ENCODE measurements around the gene STK35. TPM values are rescaled to one million over a fixed set of nuclear protein-coding genes. Genes with fewer than 3 reads are reported as not detected.

The STK35 gene
- total and polyA plus RNA-seq, 9 of the 15 experiments (the other 6 are each of a cell fraction or from before 2014, with no cell fraction given), result 1.0 to 11.0 (median 6.3) TPM

DNA sequence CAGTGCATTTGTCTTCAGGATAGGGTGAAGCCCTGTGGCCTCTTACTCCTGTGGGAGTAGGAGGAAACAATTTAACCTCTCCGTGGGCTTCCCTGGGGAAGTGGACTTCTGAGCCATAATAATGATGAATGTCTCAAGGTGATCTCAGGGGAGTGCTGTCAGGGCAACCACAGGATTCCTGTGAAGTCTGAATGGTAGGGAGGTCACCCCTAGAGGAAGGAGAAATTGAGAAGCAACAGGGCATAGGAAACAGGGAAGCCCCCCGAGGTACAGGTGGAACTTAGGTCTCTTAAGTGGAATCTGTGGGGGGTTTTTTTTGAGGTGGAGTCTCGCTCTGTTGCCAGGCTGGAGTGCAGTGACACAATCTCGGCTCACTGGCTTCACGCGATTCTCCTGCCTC, 26.9 kb downstream of the STK35 start (continued):
- no peak for TF ChIP-seq HDAC3 (IDR thresholded peaks at IDR 0.05; ENCODE audit: borderline replicate concordance, partially characterized antibody)
- no peak for TF ChIP-seq NBN (IDR thresholded peaks at IDR 0.05; ENCODE audit: low read depth)
- no peak for TF ChIP-seq FOXJ2 (tag; IDR thresholded peaks at IDR 0.05)
- no peak for TF ChIP-seq MAFG (tag; conservative IDR thresholded peaks at IDR 0.05)
- no peak for TF ChIP-seq PTBP1 (IDR thresholded peaks at IDR 0.05; ENCODE audit: low read depth, low read length)
- TF ChIP-seq NCOA1 (IDR thresholded peaks at IDR 0.05; ENCODE audit: low read depth), result no peak
- no peak for TF ChIP-seq ATF2 (CRISPR knock-in tag; IDR thresholded peaks at IDR 0.05)

DNA sequence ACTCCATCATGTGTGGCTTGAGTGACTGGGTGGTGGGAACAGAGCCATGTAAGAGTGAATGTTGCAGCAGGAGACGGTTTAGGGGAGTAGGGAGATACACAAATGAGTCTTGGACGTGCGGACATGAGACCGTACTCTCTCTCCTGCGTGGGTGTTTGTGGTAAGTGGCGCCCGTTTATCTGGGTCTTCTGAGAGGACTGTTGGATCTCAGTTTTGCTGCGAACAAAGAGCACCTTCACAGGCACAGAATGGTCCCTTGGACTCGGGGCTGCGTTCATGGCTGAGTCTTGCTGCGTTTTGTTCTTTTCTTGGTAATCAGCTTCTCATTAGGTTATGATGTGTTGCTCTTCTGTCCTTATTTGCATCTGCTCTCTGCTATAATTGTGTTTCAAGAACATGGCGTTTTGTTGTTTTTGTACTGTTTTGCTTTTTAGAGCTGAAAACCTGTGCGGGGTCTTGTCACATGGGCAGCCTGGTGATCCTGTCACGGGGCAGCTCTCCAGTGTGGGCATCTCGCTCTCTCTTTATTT, 28.5 kb downstream of the STK35 start:
- Histone ChIP-seq H3K36me3 (ENCODE audit: control insufficient read depth, insufficient read depth, low read length) (peaks cover 19% of the 10 kb centered on the region; the same call in 2 of the 3 replicates), H3K9ac (ENCODE audit: insufficient read depth in 1 of 2, low read depth in 2 of 2, low read length in 2 of 2) (no peak overlapping the region), H3K4me3 (no peak overlapping the region), H3K4me1 (replicated peaks in 1 of 2; ENCODE audit: control insufficient read depth in 2 of 2, insufficient read depth in 2 of 2, low read length in 2 of 2) (no peaks in the 10 kb centered on the region; a peak in 3 of 5 replicates), H3K9me3 (replicated peaks; ENCODE audit: control insufficient read depth, insufficient read depth, low read depth, low read length) (no peaks in the 10 kb centered on the region), H3K27me3 (ENCODE audit: control insufficient read depth in 2 of 2, insufficient read depth in 2 of 2, low read length in 2 of 2) (no peaks in the 10 kb centered on the region), H4K20me1 (replicated peaks; ENCODE audit: control insufficient read depth, insufficient read depth, low read length) (peaks cover 17% of the 10 kb centered on the region; the same call in 1 of the 2 replicates), H2AFZ (ENCODE audit: low read depth, low read length) (no peak overlapping the region), H3K9me1 (ENCODE audit: control insufficient read depth, insufficient read depth, low read length) (peaks cover 5% of the 10 kb centered on the region), H3K79me2 (ENCODE audit: control insufficient read depth, insufficient read depth, low read length) (peaks cover 16% of the 10 kb centered on the region), H3K27ac (ENCODE audit: extremely low read depth, low read depth, low read length) (no peak overlapping the region), H3K4me2 (ENCODE audit: insufficient read depth, low read length) (0 out of 2 replicates have a peak overlapping the region, but pooled peaks have one; percentile 11)
- ATAC-seq (no peak), FAIRE-seq (no peak), DNase-seq (ENCODE audit: extremely low read depth in 1 of 4, low spot score in 3 of 4) (peak in 1 of 4 experiments; percentile 17)
- ChIA-PET POLR2A (interaction anchor here (1.1 kb wide), 1 partner anchor 11 kb away, joined by 3 read pairs; no protein-coding TSS in a partner anchor), CTCF (ENCODE audit: low intra/inter-chr PET ratio) (no interaction called here)
- in situ Hi-C loops (cut with MboI) (no loop called here), intact Hi-C loops (cut with micrococcal nuclease) (no loop called here)
- whole genome bisulfite sequencing (ENCODE audit: insufficient coverage, low coverage, missing lambda C conversion rate), result 64% methylated on average over 15 of the region's 15 CpGs
- no TSS peak for BruUV-seq (replicated peaks)
- TF ChIP-seq KDM4B (IDR thresholded peaks at IDR 0.05; ENCODE audit: borderline replicate concordance in 2 of 2, low read depth in 1 of 2) (no peak), EGR1 (conservative IDR thresholded peaks at IDR 0.05) (peak; percentile 54)
